GM12878 (cell line): ENCODE results near the gene GNGT2. TPM values are rescaled to one million over a fixed set of nuclear protein-coding genes. Genes with fewer than 3 reads are reported as not detected.

ENCODE experiments used
- ATAC-seq: fragments of 200-7000 bp; cut with Tn5 transposase; 3 replicates; pipeline ENCODE4 v1.9.1; 2020; ENCODE audit warnings: mild to moderate bottlenecking, moderate library complexity
- BruUV-seq: library from RNA; stranded (reverse); fragments of 400-500 nt; replicated peaks from 2 replicates; lab custom pipeline; 2021; lab: Mats Ljungman, UMichigan
- CTCF ChIA-PET: fragments of 300-600 bp; sonication (Branson Sonifier 250); formaldehyde crosslinking; extraction: SDS; loops from one replicate; lab custom pipeline; 2021; ENCODE audit warnings: inconsistent platforms; lab: Yijun Ruan, JAX
- POLR2A ChIA-PET: fragments of 350-600 bp; formaldehyde crosslinking; extraction: SDS; loops from one replicate; lab custom pipeline; 2021; ENCODE audit warnings: inconsistent platforms; lab: Charles Lee
- RAD21 ChIA-PET: fragments of 300-600 bp; sonication (Branson Sonifier 250); formaldehyde crosslinking; loops from one replicate; lab custom pipeline; 2023; ENCODE audit warnings: antibody characterized with exemption; ENCODE audit not compliant: unreplicated experiment; lab: Charles Lee
- SMC1A ChIA-PET: fragments of 300-600 bp; sonication (Branson Sonifier 250); formaldehyde crosslinking; loops from one replicate; lab custom pipeline; 2023; ENCODE audit not compliant: unreplicated experiment, uncharacterized antibody; lab: Charles Lee
- DNase-seq: peaks from one replicate; pipeline ENCODE4 v3.0.0-alpha.2; 2011; ENCODE audit warnings: low read depth, low spot score
- FAIRE-seq: peaks from 3 replicates; lab custom pipeline; 2011; peaks lifted over from hg19 to GRCh38; lab: Jason Lieb, UNC
- H2AFZ ChIP-seq: 2 replicates; pipeline ENCODE4 v1.6.0; 2011; ENCODE audit warnings: low read depth, low read length, control low read depth; ENCODE audit not compliant: control insufficient read depth
- H3K27ac ChIP-seq: 2 replicates; pipeline ENCODE4 v1.5.1; 2011; ENCODE audit warnings: control low read depth; ENCODE audit not compliant: control insufficient read depth, insufficient read depth
- H3K27me3 ChIP-seq, 2 experiments: replicated peaks in 1 of 2; 2 replicates each; pipeline versions ENCODE4 v1.6.0 to v1.6.1; 2011; ENCODE audit warnings: low read length in 1 of 2; ENCODE audit not compliant: control insufficient read depth in 2 of 2, insufficient read depth in 2 of 2
- H3K36me3 ChIP-seq, 2 experiments: 2 replicates each; pipeline ENCODE4 v1.5.1; 2011; ENCODE audit warnings: low read length in 1 of 2; ENCODE audit not compliant: control insufficient read depth in 2 of 2, insufficient read depth in 2 of 2
- H3K4me1 ChIP-seq: 2 replicates; pipeline ENCODE4 v1.6.1; 2011; ENCODE audit warnings: mild to moderate bottlenecking, low read length, moderate library complexity, mixed read lengths; ENCODE audit not compliant: control insufficient read depth, insufficient read depth
- H3K4me2 ChIP-seq: 2 replicates; pipeline ENCODE4 v1.6.0; 2011; ENCODE audit warnings: control low read depth; ENCODE audit not compliant: control insufficient read depth, insufficient read depth
- H3K4me3 ChIP-seq: fragments of 200-600 bp; sonication (generic); 2 replicates; pipeline ENCODE4 v1.5.1; 2016
- H3K79me2 ChIP-seq: 2 replicates; pipeline ENCODE4 v1.6.0; 2011; ENCODE audit warnings: low read length; ENCODE audit not compliant: control insufficient read depth, insufficient read depth
- H3K9ac ChIP-seq: 2 replicates; pipeline ENCODE4 v1.8.0; 2011; ENCODE audit warnings: low read length, control low read depth, mixed read lengths; ENCODE audit not compliant: control insufficient read depth, insufficient read depth
- H3K9me3 ChIP-seq: replicated peaks from 3 replicates; pipeline ENCODE4 v1.5.1; 2011; ENCODE audit warnings: mild to moderate bottlenecking, low read length; ENCODE audit not compliant: control insufficient read depth, insufficient read depth
- H4K20me1 ChIP-seq: 2 replicates; pipeline ENCODE4 v1.6.0; 2011; ENCODE audit not compliant: control insufficient read depth, insufficient read depth
- ETV6 ChIP-seq, 2 experiments: fragments of 450-650 bp in 1 of 2; IDR thresholded peaks in 1 of 2; conservative IDR thresholded peaks in 1 of 2; 2 replicates each; pipeline ENCODE4 v1.6.1; 2014; ENCODE audit warnings: antibody characterized with exemption in 1 of 2, borderline replicate concordance in 1 of 2, low read depth in 1 of 2, mild to moderate bottlenecking in 1 of 2, moderate library complexity in 1 of 2
- HDGF ChIP-seq: fragments of 450-650 bp; IDR thresholded peaks from 2 replicates; pipeline ENCODE4 v1.6.1; 2016; ENCODE audit warnings: antibody characterized with exemption
- SIX5 ChIP-seq: IDR thresholded peaks from 2 replicates; pipeline ENCODE4 v1.6.1; 2011; ENCODE audit warnings: mild to moderate bottlenecking, low read depth, low read length, moderate library complexity; ENCODE audit not compliant: severe bottlenecking
- WGBS: methylation state at CpG from one replicate; pipeline ENCODE4 v1.1.6; 2016; ENCODE audit warnings: low lambda C conversion rate; ENCODE audit not compliant: insufficient replicate concordance, insufficient coverage; ENCODE audit errors: missing lambda C conversion rate; 5-methylcytosine and 5-hydroxymethylcytosine counted together
- in situ Hi-C: fragments of 300-500 bp; cut with MboI; formaldehyde crosslinking; loops from 9 replicates; pipeline ENCODE4 v1.14.3; 2018; ENCODE audit warnings: mixed read lengths
- intact Hi-C: fragments of 100-400 bp; cut with micrococcal nuclease; formaldehyde crosslinking; loops from one replicate; pipeline ENCODE4 v1.14.2; 2022; ENCODE audit not compliant: unreplicated experiment
- polyA plus RNA-seq, 11 experiments: library from polyadenylated mRNA; depleted of rRNA in 4 of 11; unstranded in 6 of 11; stranded (reverse) in 5 of 11; fragments of >200 nt; fragmentation: Nextera tagmentation in 4 of 11; fragmentation: Illumina TruSeq in 1 of 11; extraction: Ambion mirVana in 4 of 11; extraction: Trizol in 1 of 11; gene quantifications; 1 replicate in 1 of 11; 2 replicates in 10 of 11; pipeline versions ENCODE4 v1.2.1 to v1.2.3, GENCODE V29; 2011 to 2016; ENCODE audit warnings: inconsistent platforms in 2 of 11, missing spikeins in 2 of 11, low read depth in 1 of 11
- total RNA-seq, 4 experiments: library from RNA; depleted of rRNA in 3 of 4; stranded (reverse); fragments of >200 nt in 3 of 4; fragmentation: Illumina TruSeq in 1 of 4; extraction: Trizol in 1 of 4; gene quantifications; 2 replicates each; pipeline versions ENCODE4 v1.2.1 to v1.2.3, GENCODE V29; 2013 to 2021
- TF ChIP-seq, protein P1 (sequence below): fragments of 450-650 bp; IDR thresholded peaks from 2 replicates; pipeline ENCODE4 v1.6.1; 2017; ENCODE audit warnings: low read depth, mild to moderate bottlenecking, moderate library complexity
- TF ChIP-seq, protein P2 (sequence below): IDR thresholded peaks from 2 replicates; pipeline ENCODE4 v1.6.1; 2012; ENCODE audit warnings: low read depth, low read length, improper control_type of control experiment

GNGT2 gene
- total and polyA plus RNA-seq, 10 of the 15 experiments (the other 5 are each of a cell fraction or from before 2014, with no cell fraction given), result 15.3 to 60.4 (median 32.0) TPM

DNA sequence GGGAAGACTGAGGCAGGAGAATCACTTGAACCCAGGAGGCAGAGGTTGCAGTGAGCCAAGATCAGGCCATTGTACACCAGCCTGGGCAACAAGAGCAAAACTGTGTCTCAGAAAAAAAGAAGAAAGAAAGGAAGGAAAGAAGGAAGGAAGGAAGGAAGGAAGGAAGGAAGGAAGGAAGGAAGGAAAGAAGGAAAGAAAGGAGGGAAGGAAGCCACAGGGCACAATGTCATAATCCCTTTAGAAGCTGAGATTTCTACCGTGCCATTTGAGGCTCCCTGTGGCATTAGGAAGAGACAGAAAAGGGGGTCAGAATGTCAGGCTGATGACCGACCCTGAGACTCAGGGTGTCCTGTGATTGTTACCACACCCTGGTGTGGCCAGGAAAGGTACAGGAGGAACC is 6.6 kb downstream of the GNGT2 start:
- Histone ChIP-seq H3K79me2 (no peaks in the 10 kb centered on the region; the same call in 1 of the 2 replicates), H3K4me1 (peaks cover 2% of the 10 kb centered on the region), H4K20me1 (no peaks in the 10 kb centered on the region), H3K9me3 (no peaks in the 10 kb centered on the region), H3K4me3 (no peak overlapping the region), H3K27me3 (no peaks in the 10 kb centered on the region), H2AFZ (no peak overlapping the region), H3K9ac (no peak overlapping the region), H3K36me3 (no peaks in the 10 kb centered on the region), H3K27ac (no peak overlapping the region), H3K4me2 (no peak overlapping the region)
- in situ Hi-C loops, result no loop called here
- no TSS peak for BruUV-seq
- ATAC-seq (no peak), DNase-seq (no peak), FAIRE-seq (no peak)
- TF ChIP-seq, protein P1, sequence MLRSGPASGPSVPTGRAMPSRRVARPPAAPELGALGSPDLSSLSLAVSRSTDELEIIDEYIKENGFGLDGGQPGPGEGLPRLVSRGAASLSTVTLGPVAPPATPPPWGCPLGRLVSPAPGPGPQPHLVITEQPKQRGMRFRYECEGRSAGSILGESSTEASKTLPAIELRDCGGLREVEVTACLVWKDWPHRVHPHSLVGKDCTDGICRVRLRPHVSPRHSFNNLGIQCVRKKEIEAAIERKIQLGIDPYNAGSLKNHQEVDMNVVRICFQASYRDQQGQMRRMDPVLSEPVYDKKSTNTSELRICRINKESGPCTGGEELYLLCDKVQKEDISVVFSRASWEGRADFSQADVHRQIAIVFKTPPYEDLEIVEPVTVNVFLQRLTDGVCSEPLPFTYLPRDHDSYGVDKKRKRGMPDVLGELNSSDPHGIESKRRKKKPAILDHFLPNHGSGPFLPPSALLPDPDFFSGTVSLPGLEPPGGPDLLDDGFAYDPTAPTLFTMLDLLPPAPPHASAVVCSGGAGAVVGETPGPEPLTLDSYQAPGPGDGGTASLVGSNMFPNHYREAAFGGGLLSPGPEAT, result no peak
- TF ChIP-seq ETV6 (conservative IDR thresholded peaks at IDR 0.05 in 1 of 2, IDR thresholded peaks at IDR 0.05 in 1 of 2; ENCODE audit: borderline replicate concordance in 1 of 2, low read depth in 1 of 2) (peak in 1 of 2 experiments; percentile 50; a peak in 1 of 4 replicates), HDGF (no peak), SIX5 (no peak)
- TF ChIP-seq, protein P2, sequence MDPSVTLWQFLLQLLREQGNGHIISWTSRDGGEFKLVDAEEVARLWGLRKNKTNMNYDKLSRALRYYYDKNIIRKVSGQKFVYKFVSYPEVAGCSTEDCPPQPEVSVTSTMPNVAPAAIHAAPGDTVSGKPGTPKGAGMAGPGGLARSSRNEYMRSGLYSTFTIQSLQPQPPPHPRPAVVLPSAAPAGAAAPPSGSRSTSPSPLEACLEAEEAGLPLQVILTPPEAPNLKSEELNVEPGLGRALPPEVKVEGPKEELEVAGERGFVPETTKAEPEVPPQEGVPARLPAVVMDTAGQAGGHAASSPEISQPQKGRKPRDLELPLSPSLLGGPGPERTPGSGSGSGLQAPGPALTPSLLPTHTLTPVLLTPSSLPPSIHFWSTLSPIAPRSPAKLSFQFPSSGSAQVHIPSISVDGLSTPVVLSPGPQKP, result no peak
- POLR2A ChIA-PET, result interaction anchor here (0.6 to 16.8 kb wide), 2 partner anchors 9 to 732 kb away, joined by 3 to 537 read pairs; partner anchors contain the start of genes ABI3 and GNGT2
- intact Hi-C loops, result no loop called here
- CTCF ChIA-PET, result no interaction called here
- 97% methylated on average over 2 of the region's 2 CpGs for WGBS
- SMC1A ChIA-PET, result interaction anchor here (1.2 to 1.6 kb wide), 3 partner anchors 9 to 23 kb away, joined by 3 to 5 read pairs (median 4); no protein-coding TSS in a partner anchor
- RAD21 ChIA-PET, result no interaction called here
